ENCODE measurements around the gene FRRS1. TPM values are rescaled to one million over a fixed set of nuclear protein-coding genes. Genes with fewer than 3 reads are reported as not detected.
A peak's percentile ranks its signal among the peaks of the same experiment; 100 is the strongest.

FRRS1 gene
- total and polyA plus RNA-seq, 2 of the 4 experiments (the other 2 are of a cell fraction) = 3.8 to 23.5 TPM

GRCh38 chr1:99707535-99708142 is 58.8 kb downstream of the FRRS1 start:
- no peak overlapping the region for H2BK15ac ChIP-seq (ENCODE audit: low read depth, low read length)
- H4K8ac ChIP-seq (ENCODE audit: low read depth in 2 of 2, low read length in 2 of 2) = no peak overlapping the region
- no peak overlapping the region for H4K5ac ChIP-seq (ENCODE audit: low read depth, low read length)
- no TSS peak for BruUV-seq (replicated peaks)
- H2BK120ac ChIP-seq (ENCODE audit: low read depth, low read length) = no peak overlapping the region
- no peaks in the 10 kb centered on the region for H4K20me1 ChIP-seq (ENCODE audit: insufficient read depth, low read length)
- no peaks in the 10 kb centered on the region for H3K9me3 ChIP-seq (ENCODE audit: control insufficient read depth, insufficient read depth, low read length)
- DNase-seq (peak; percentile 65), ATAC-seq (ENCODE audit: low read depth) (peak; percentile 97)
- dilution Hi-C loops (cut with HindIII; ENCODE audit: low sequenced_read_pairs, unreplicated experiment) = no loop called here
- POLR2A ChIA-PET (ENCODE audit: unreplicated experiment) = no interaction called here
- no peak overlapping the region for H2AK9ac ChIP-seq (replicated peaks; ENCODE audit: low read depth, low read length, poor library complexity)
- no peak overlapping the region for H3K23ac ChIP-seq (ENCODE audit: low read depth, low read length)
- H3K14ac ChIP-seq (replicated peaks; ENCODE audit: low read depth, low read length) = no peak overlapping the region
- H3K4me2 ChIP-seq (ENCODE audit: low read depth, low read length) = no peak overlapping the region
- H3K79me1 ChIP-seq (ENCODE audit: low read depth in 1 of 2, low read length in 2 of 2) = no peaks in the 10 kb centered on the region
- H2AK5ac ChIP-seq (ENCODE audit: low read depth, low read length) = no peak overlapping the region
- no peak overlapping the region for H3K9ac ChIP-seq (ENCODE audit: low read depth, low read length)
- H3K56ac ChIP-seq (ENCODE audit: extremely low read depth, insufficient read depth, low read length) = no peak overlapping the region
- no peak overlapping the region for H2AFZ ChIP-seq (replicated peaks; ENCODE audit: low read length, poor library complexity)
- no peak overlapping the region for H3K18ac ChIP-seq (ENCODE audit: low read depth, low read length)
- H2BK20ac ChIP-seq (ENCODE audit: low read depth, low read length) = no peak overlapping the region
- CTCF ChIA-PET = interaction anchor here (0.6 to 1.2 kb wide), 5 partner anchors 22 to 954 kb away, joined by 3 to 6 read pairs (median 4); no protein-coding TSS in a partner anchor
- TF ChIP-seq MAFK (IDR thresholded peaks at IDR 0.05; ENCODE audit: low read depth, low read length) (no peak), BHLHE40 (IDR thresholded peaks at IDR 0.05; ENCODE audit: low read depth, low read length) (no peak), RAD21 (IDR thresholded peaks at IDR 0.05; ENCODE audit: low read length) (peak; percentile 98), POLR2A (IDR thresholded peaks at IDR 0.05; ENCODE audit: low read depth, low read length) (0 out of 2 replicates have a peak, but pooled peaks have one; percentile 31), USF2 (IDR thresholded peaks at IDR 0.05; ENCODE audit: low read depth, low read length) (no peak), SMC3 (IDR thresholded peaks at IDR 0.05; ENCODE audit: low read depth, low read length) (peak; percentile 93), CEBPB (IDR thresholded peaks at IDR 0.05; ENCODE audit: low read depth, low read length) (no peak), RCOR1 (IDR thresholded peaks at IDR 0.05; ENCODE audit: insufficient replicate concordance, low read length) (no peak), ELK1 (IDR thresholded peaks at IDR 0.05; ENCODE audit: borderline replicate concordance, low read depth, low read length) (no peak), MAZ (IDR thresholded peaks at IDR 0.05; ENCODE audit: borderline replicate concordance, low read depth, low read length) (no peak), RFX5 (IDR thresholded peaks at IDR 0.05; ENCODE audit: low read depth, low read length) (no peak), CTCF (conservative IDR thresholded peaks at IDR 0.05; ENCODE audit: low read depth, low read length) (peak; percentile 94), CHD1 (IDR thresholded peaks at IDR 0.05; ENCODE audit: low read depth, low read length) (no peak), FOS (IDR thresholded peaks at IDR 0.05; ENCODE audit: low read depth, low read length) (no peak), NFE2L2 (IDR thresholded peaks at IDR 0.05; ENCODE audit: low read depth, low read length) (no peak), MXI1 (IDR thresholded peaks at IDR 0.05; ENCODE audit: borderline replicate concordance, low read depth, low read length) (no peak)
- no peak overlapping the region for H3K27ac ChIP-seq (ENCODE audit: insufficient read depth, low read length)
- no peaks in the 10 kb centered on the region for H3K36me3 ChIP-seq (ENCODE audit: control insufficient read depth, insufficient read depth, low read length)
- H3K4me3 ChIP-seq (ENCODE audit: insufficient read depth, low read depth, low read length) = no peak overlapping the region
- H3K27me3 ChIP-seq (ENCODE audit: control insufficient read depth, insufficient read depth, low read length) = no peaks in the 10 kb centered on the region
- H3K9me1 ChIP-seq (ENCODE audit: insufficient read depth, low read length) = no peaks in the 10 kb centered on the region
- in situ Hi-C loops (cut with MboI; ENCODE audit: low sequenced_read_pairs) = loop anchor here (10.0 kb wide), 1 partner anchor 913 kb away; no protein-coding TSS in a partner anchor
- no CpG with 5 or more reads among the region's 4 CpGs for WGBS, 2 experiments (ENCODE audit: extremely low coverage in 2 of 2, insufficient read length in 1 of 2)
- no peak overlapping the region for H2BK5ac ChIP-seq (ENCODE audit: low read depth, low read length, poor library complexity, severe bottlenecking)
- H3K4ac ChIP-seq (ENCODE audit: low read depth, low read length) = no peak overlapping the region
- H3K4me1 ChIP-seq (ENCODE audit: control insufficient read depth, insufficient read depth, low read length) = no peaks in the 10 kb centered on the region
- no peak overlapping the region for H4K91ac ChIP-seq (ENCODE audit: insufficient read depth, low read depth, low read length)
- intact Hi-C loops (cut with micrococcal nuclease) = loop anchor here (1.0 to 10.0 kb wide), 7 partner anchors 180 to 959 kb away; no protein-coding TSS in a partner anchor

Data from IMR-90 (cell line).